Activated T-cell treated with anti-CD3 and anti-CD28 coated beads, Interleukin-2, amount 50 U/mL, for 4 hours (primary cell): ENCODE results near the gene KIF12. TPM values are rescaled to one million over a fixed set of nuclear protein-coding genes. Genes with fewer than 3 reads are reported as not detected.
A peak's percentile ranks its signal among the peaks of the same experiment; 100 is the strongest.

Experiments
- ATAC-seq, 2 donors: fragments of 200-7000 bp; cut with Tn5 transposase; one replicate each; pipeline ENCODE4 v1.10.0; 2021
- DNase-seq: peaks from one replicate; pipeline ENCODE4 v3.0.0-alpha.2; 2020
- H3K27me3 Mint-ChIP-seq: one replicate; pipeline ENCODE4 v1.8.0; 2021; ENCODE audit warnings: low read depth, mixed read lengths
- H3K36me3 Mint-ChIP-seq: one replicate; pipeline ENCODE4 v1.8.0; 2022; ENCODE audit warnings: mixed read lengths; ENCODE audit not compliant: insufficient read depth
- H3K4me1 Mint-ChIP-seq: one replicate; pipeline ENCODE4 v1.8.0; 2021; ENCODE audit warnings: low read depth, mixed read lengths
- H3K4me3 Mint-ChIP-seq: one replicate; pipeline ENCODE4 v1.8.0; 2021; ENCODE audit warnings: mild to moderate bottlenecking, moderate library complexity, mixed read lengths
- H3K9me3 Mint-ChIP-seq: one replicate; pipeline ENCODE4 v1.8.0; 2021; ENCODE audit warnings: mixed read lengths
- total RNA-seq, 3 donors: library from RNA; stranded (reverse); gene quantifications; one replicate each; pipeline ENCODE4 v1.2.1, GENCODE V29; 2021

KIF12 gene
- total RNA-seq, 3 donors from 2014 or later: 0.10 TPM; not detected in 2

DNA sequence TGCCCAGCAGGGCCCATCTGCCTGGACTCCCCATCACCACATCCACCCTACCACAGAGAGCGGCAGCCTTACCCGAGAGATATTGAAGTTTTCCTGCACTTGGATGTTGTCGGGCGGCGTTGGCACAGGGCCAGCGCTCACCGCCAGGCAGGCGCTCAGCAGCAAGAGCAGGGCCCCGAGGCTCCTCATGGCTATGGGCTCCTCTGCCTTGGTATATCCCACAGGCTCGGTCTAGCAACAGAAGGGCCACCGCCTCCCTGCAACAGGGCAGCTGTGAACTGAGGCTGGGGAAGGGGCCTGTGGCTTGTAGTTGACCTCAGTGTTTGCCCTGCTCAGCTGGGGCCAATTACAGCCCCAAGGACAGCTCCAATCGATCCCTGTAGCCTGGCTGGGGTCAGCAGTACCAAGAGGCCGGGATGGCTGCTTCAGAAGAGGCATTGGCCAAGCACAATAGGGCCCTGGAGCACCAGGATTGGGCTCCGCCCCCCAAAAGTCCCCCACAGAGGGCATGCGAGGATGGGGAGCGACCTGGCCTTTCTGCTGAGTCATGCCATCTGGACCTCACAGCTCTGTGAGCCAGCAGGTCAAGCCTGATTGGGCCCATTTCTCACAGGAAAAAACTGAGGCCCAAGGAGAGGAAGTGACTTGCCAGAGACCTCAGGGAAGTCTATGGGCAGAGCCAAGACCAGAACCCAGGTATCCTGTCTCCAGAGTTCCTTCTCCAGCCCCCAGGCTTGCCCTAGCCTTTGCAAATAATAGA lies 20.9 kb downstream of the KIF12 start, which contains the start of gene AMBP:
Gene AMBP, minus strand, starts transcription at position 280 of the 760 bp plus-strand sequence. Its CDS starts 91 bp downstream, at position 189.
- Mint-ChIP-seq H3K9me3 (no peaks in the 10 kb centered on the region), H3K27me3 (peaks cover 16% of the 10 kb centered on the region), H3K4me3 (no peak within 1 kb of the TSS), H3K4me1 (no peaks in the 10 kb centered on the region), H3K36me3 (no peaks in the 10 kb centered on the region)
- no peak for ATAC-seq
- no peak for DNase-seq

GRCh38 chr9:114077162-114077837 lies 21.8 kb downstream of the KIF12 start:
- Mint-ChIP-seq H3K36me3 (no peaks in the 10 kb centered on the region), H3K4me3 (no peak overlapping the region), H3K27me3 (peaks cover 16% of the 10 kb centered on the region), H3K9me3 (no peaks in the 10 kb centered on the region), H3K4me1 (no peaks in the 10 kb centered on the region)
- DNase-seq (no peak), ATAC-seq (no peak)

- H3K36me3 Mint-ChIP-seq: no peaks in the 10 kb centered on the region
- H3K9me3 Mint-ChIP-seq: no peaks in the 10 kb centered on the region
- DNase-seq: no peak
Observed at GRCh38 chr9:114076237-114077161, 22.6 kb downstream of the KIF12 start.

GRCh38 chr9:114075602-114076001 lies 23.5 kb downstream of the KIF12 start:
- H3K9me3 Mint-ChIP-seq: no peaks in the 10 kb centered on the region
- H3K36me3 Mint-ChIP-seq: no peaks in the 10 kb centered on the region
- H3K4me1 Mint-ChIP-seq: no peaks in the 10 kb centered on the region
- peaks cover 16% of the 10 kb centered on the region for H3K27me3 Mint-ChIP-seq
- ATAC-seq (no peak), DNase-seq (no peak)
- no peak overlapping the region for H3K4me3 Mint-ChIP-seq

More at GRCh38 chr9:114076237-114077161, 22.6 kb downstream of the KIF12 start:
- Mint-ChIP-seq H3K4me3 (no peak overlapping the region), H3K4me1 (no peaks in the 10 kb centered on the region), H3K27me3 (peaks cover 16% of the 10 kb centered on the region)
- no peak for ATAC-seq

- Mint-ChIP-seq H3K9me3 (no peaks in the 10 kb centered on the region), H3K36me3 (no peaks in the 10 kb centered on the region), H3K4me3 (no peak overlapping the region), H3K4me1 (no peaks in the 10 kb centered on the region), H3K27me3 (peaks cover 16% of the 10 kb centered on the region)
- ATAC-seq: no peak
- no peak for DNase-seq
Observed at GRCh38 chr9:114072184-114073140, 26.6 kb downstream of the KIF12 start.

GRCh38 chr9:114071197-114071795 lies 27.8 kb downstream of the KIF12 start:
- DNase-seq (no peak), ATAC-seq (no peak)
- no peak overlapping the region for H3K4me3 Mint-ChIP-seq
- H3K36me3 Mint-ChIP-seq: no peaks in the 10 kb centered on the region
- H3K27me3 Mint-ChIP-seq: peaks cover 7% of the 10 kb centered on the region
- H3K4me1 Mint-ChIP-seq: no peaks in the 10 kb centered on the region
- no peaks in the 10 kb centered on the region for H3K9me3 Mint-ChIP-seq

- DNase-seq: no peak
- Mint-ChIP-seq H3K9me3 (no peaks in the 10 kb centered on the region), H3K4me3 (no peak overlapping the region), H3K36me3 (no peaks in the 10 kb centered on the region), H3K4me1 (no peaks in the 10 kb centered on the region), H3K27me3 (peaks cover 3% of the 10 kb centered on the region)
- ATAC-seq: peak in 1 of 2 donors; percentile 21
Observed at GRCh38 chr9:114070188-114071103, 28.6 kb downstream of the KIF12 start.

- no peak overlapping the region for H3K4me3 Mint-ChIP-seq
- H3K9me3 Mint-ChIP-seq: no peaks in the 10 kb centered on the region
- H3K4me1 Mint-ChIP-seq: no peaks in the 10 kb centered on the region
- H3K36me3 Mint-ChIP-seq: no peaks in the 10 kb centered on the region
- no peak for ATAC-seq
- H3K27me3 Mint-ChIP-seq: no peaks in the 10 kb centered on the region
- no peak for DNase-seq
Observed at GRCh38 chr9:114069476-114070187, 29.5 kb downstream of the KIF12 start.

DNA sequence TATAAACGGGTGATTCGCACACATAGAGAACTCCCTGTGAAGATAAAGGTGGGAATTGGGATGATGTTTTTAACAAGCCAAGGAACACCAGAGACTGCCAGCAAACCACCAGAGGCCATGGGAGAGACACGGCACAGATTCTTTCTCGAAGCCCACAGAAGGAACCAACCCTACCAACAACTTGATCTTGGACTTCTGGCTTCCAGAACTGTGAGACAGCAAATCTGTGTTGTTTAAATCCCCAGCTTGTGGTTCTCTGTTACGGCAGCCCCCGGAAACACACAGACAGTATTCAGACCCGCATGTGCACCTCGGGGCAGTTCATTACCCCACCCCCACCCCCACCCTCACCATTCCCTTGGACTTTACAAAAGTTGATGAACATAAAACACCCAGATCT lies 33.8 kb downstream of the KIF12 start:
- H3K9me3 Mint-ChIP-seq: no peaks in the 10 kb centered on the region
- ATAC-seq: no peak
- H3K4me3 Mint-ChIP-seq: no peak overlapping the region
- H3K36me3 Mint-ChIP-seq: no peaks in the 10 kb centered on the region
- DNase-seq: no peak
- peaks cover 12% of the 10 kb centered on the region for H3K27me3 Mint-ChIP-seq
- H3K4me1 Mint-ChIP-seq: no peaks in the 10 kb centered on the region

- ATAC-seq: no peak
- no peaks in the 10 kb centered on the region for H3K9me3 Mint-ChIP-seq
- no peaks in the 10 kb centered on the region for H3K36me3 Mint-ChIP-seq
Observed at GRCh38 chr9:114061830-114062474, 37.1 kb downstream of the KIF12 start.

GRCh38 chr9:114061292-114061691 lies 37.8 kb downstream of the KIF12 start:
- Mint-ChIP-seq H3K36me3 (no peaks in the 10 kb centered on the region), H3K4me1 (no peaks in the 10 kb centered on the region), H3K4me3 (no peak overlapping the region), H3K9me3 (no peaks in the 10 kb centered on the region), H3K27me3 (peaks cover 12% of the 10 kb centered on the region)
- ATAC-seq (no peak), DNase-seq (no peak)

More at GRCh38 chr9:114061830-114062474, 37.1 kb downstream of the KIF12 start:
- peaks cover 12% of the 10 kb centered on the region for H3K27me3 Mint-ChIP-seq
- H3K4me1 Mint-ChIP-seq: no peaks in the 10 kb centered on the region
- DNase-seq: no peak
- no peak overlapping the region for H3K4me3 Mint-ChIP-seq
